Measurements from ENCODE around the gene SLC5A10. TPM values are rescaled to one million over a fixed set of nuclear protein-coding genes. Genes with fewer than 3 reads are reported as not detected.

Gene SLC5A10
- total and polyA plus RNA-seq, 5 donors from 2014 or later, result 0.05 to 0.23 (median 0.16) TPM; not detected in 1

DNA sequence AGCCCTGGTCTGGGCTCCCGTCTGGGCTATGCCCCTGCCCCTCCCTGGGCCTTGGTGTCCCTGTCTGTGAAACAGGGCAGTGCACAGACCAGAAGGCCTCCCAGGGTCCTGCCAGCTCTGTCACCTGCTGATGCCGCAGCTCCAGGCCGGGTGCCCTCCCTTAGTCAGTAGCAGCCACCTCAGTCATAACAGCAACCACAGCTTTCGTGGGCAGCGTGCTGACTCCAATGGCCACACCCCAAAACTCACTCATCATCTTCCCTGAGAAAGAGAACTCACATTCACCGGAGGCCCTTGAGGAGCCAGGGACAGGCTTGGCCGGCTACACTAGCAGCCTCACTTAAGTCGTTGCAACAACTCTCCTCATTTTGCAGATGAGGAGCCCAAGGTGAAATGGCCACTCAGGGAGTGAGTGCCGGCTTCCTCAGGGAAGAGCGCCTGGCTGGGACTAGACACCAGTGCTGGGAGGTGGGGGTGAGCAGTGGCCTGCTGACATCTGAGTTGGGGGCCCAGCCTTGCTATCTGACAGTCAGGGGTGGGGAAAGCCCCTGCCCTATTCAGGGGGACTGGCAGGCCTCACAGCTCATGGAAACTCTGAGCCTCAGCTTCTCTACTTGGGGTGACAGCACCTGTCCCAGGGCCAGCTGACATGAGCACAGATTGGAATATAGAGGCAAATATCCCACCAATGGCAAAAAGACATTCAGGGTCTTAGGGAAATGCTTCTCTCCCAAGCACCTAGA is 22.6 kb downstream of the SLC5A10 start:
- Mint-ChIP-seq H3K9me3 (no peaks in the 10 kb centered on the region), H3K4me1 (peaks cover 0 to 9% (median under 1%) of the 10 kb centered on the region in 4 donors), H3K36me3 (peaks cover 5% of the 10 kb centered on the region), H3K27me3 (no peaks in the 10 kb centered on the region), H3K4me3 (no peak overlapping the region), H3K27ac (peak overlapping the region in 1 of 3 donors; percentile 25)
- Histone ChIP-seq H3K9me3 (ENCODE audit: control insufficient read depth in 2 of 2, low read length in 2 of 2) (no peaks in the 10 kb centered on the region), H3K4me1 (ENCODE audit: control insufficient read depth, insufficient read depth, low read length, poor library complexity, severe bottlenecking) (no peaks in the 10 kb centered on the region), H3K36me3 (ENCODE audit: control insufficient read depth, insufficient read depth, low read length) (peaks cover 24% of the 10 kb centered on the region), H3K27ac (ENCODE audit: insufficient read depth, low read length, poor library complexity, severe bottlenecking) (no peak overlapping the region), H3K27me3 (ENCODE audit: control insufficient read depth, insufficient read depth, low read length) (no peaks in the 10 kb centered on the region), H3K4me3 (ENCODE audit: low read depth, low read length) (no peak overlapping the region)
- DNase-seq, result no peak
- no peak for ATAC-seq (ENCODE audit: low read depth in 2 of 2)

DNA sequence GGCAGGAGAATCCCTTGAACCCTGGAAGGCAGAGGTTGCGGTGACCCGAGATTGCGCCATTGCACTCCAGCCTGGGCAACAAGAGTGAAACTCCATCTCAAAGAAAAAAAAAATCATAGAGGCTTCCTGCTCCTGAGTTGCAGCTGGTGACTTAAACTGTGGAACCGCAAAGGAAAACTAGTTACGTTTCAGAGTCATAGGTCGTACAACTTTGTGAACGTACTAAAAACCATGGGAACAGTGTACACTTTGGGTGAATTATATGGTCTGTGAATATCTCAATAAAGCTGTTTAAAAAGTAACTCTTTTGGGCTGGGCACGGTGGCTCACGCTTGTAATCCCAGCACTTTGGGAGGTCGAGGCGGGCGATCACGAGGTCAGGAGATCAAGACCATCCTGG is 23.6 kb downstream of the SLC5A10 start:
- H3K4me1 Mint-ChIP-seq, result peaks cover 0 to 1% (median 0%) of the 10 kb centered on the region in 4 donors
- Histone ChIP-seq H3K4me3 (ENCODE audit: low read depth, low read length) (no peak overlapping the region), H3K27ac (ENCODE audit: insufficient read depth, low read length, poor library complexity, severe bottlenecking) (no peak overlapping the region), H3K27me3 (ENCODE audit: control insufficient read depth, insufficient read depth, low read length) (no peaks in the 10 kb centered on the region), H3K4me1 (ENCODE audit: control insufficient read depth, insufficient read depth, low read length, poor library complexity, severe bottlenecking) (no peaks in the 10 kb centered on the region), H3K9me3 (ENCODE audit: control insufficient read depth in 2 of 2, low read length in 2 of 2) (no peaks in the 10 kb centered on the region), H3K36me3 (ENCODE audit: control insufficient read depth, insufficient read depth, low read length) (peaks cover 27% of the 10 kb centered on the region)
- peaks cover 0 to 2% (median 0%) of the 10 kb centered on the region in 7 donors for H3K9me3 Mint-ChIP-seq
- no peak for ATAC-seq (ENCODE audit: low read depth in 2 of 2)
- no peaks in the 10 kb centered on the region for H3K27me3 Mint-ChIP-seq
- no peak overlapping the region for H3K4me3 Mint-ChIP-seq
- DNase-seq, result no peak
- peaks cover 8% of the 10 kb centered on the region for H3K36me3 Mint-ChIP-seq
- H3K27ac Mint-ChIP-seq, result no peak overlapping the region

DNA sequence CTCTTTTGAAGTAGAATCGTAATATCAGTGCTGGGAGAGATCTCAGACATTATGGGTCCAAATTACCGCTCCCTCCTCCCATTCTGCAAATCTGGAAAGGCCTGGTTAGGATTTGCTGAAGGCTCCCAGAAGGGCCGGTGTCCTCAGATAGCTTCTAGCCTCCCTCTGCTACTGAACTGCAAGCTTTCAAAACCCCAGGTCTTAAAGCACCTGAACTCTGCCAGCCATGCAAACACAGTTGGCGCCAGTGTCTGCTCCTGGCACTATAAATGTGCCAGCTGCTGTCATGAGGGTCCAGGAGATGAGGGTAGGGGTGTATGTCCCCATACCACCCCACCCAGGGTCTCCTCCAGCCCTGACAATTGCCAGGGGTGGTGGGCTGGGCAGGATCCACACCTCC is 24.2 kb downstream of the SLC5A10 start:
- no peak for ATAC-seq (ENCODE audit: low read depth in 2 of 2)
- Mint-ChIP-seq H3K9me3 (peaks cover 0 to 2% (median 0%) of the 10 kb centered on the region in 7 donors), H3K36me3 (peaks cover 8% of the 10 kb centered on the region), H3K27ac (peak overlapping the region in 1 of 3 donors; percentile 14), H3K4me1 (peaks cover 0 to 1% (median 0%) of the 10 kb centered on the region in 4 donors), H3K27me3 (no peaks in the 10 kb centered on the region), H3K4me3 (no peak overlapping the region)
- Histone ChIP-seq H3K9me3 (ENCODE audit: control insufficient read depth in 2 of 2, low read length in 2 of 2) (no peaks in the 10 kb centered on the region), H3K4me3 (ENCODE audit: low read depth, low read length) (no peak overlapping the region), H3K27ac (ENCODE audit: insufficient read depth, low read length, poor library complexity, severe bottlenecking) (no peak overlapping the region), H3K27me3 (ENCODE audit: control insufficient read depth, insufficient read depth, low read length) (no peaks in the 10 kb centered on the region), H3K36me3 (ENCODE audit: control insufficient read depth, insufficient read depth, low read length) (peaks cover 30% of the 10 kb centered on the region), H3K4me1 (ENCODE audit: control insufficient read depth, insufficient read depth, low read length, poor library complexity, severe bottlenecking) (no peaks in the 10 kb centered on the region)
- DNase-seq, result no peak

DNA sequence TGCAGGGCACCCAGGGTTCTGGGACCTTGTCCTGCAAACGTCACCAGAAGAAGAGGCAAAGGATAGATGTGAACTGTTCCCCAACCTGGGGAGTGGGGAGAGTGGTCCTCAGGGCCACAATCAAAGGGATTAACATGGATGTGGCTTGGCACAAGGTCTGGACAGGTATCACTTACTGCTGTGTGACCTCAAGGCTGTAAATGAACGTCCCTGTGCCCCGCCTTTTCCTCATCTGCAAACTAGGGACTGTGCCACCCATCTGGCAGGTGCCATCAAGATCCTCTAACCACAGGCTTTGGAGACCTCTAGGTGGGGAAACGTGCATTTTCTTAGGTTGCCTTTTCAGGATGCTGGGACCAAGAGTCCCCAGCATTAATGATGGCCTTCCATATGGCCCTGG is 25.1 kb downstream of the SLC5A10 start:
- DNase-seq (no peak), ATAC-seq (ENCODE audit: low read depth in 2 of 2) (no peak)
- Histone ChIP-seq H3K27ac (ENCODE audit: insufficient read depth, low read length, poor library complexity, severe bottlenecking) (no peak overlapping the region), H3K4me1 (ENCODE audit: control insufficient read depth, insufficient read depth, low read length, poor library complexity, severe bottlenecking) (no peaks in the 10 kb centered on the region), H3K9me3 (ENCODE audit: control insufficient read depth in 2 of 2, low read length in 2 of 2) (no peaks in the 10 kb centered on the region), H3K4me3 (ENCODE audit: low read depth, low read length) (no peak overlapping the region), H3K36me3 (ENCODE audit: control insufficient read depth, insufficient read depth, low read length) (peaks cover 30% of the 10 kb centered on the region), H3K27me3 (ENCODE audit: control insufficient read depth, insufficient read depth, low read length) (no peaks in the 10 kb centered on the region)
- Mint-ChIP-seq H3K4me1 (peaks cover 0 to 1% (median 0%) of the 10 kb centered on the region in 4 donors), H3K9me3 (peaks cover 0 to 2% (median 0%) of the 10 kb centered on the region in 7 donors), H3K27ac (no peak overlapping the region), H3K27me3 (no peaks in the 10 kb centered on the region), H3K36me3 (peaks cover 8% of the 10 kb centered on the region), H3K4me3 (no peak overlapping the region)

DNA sequence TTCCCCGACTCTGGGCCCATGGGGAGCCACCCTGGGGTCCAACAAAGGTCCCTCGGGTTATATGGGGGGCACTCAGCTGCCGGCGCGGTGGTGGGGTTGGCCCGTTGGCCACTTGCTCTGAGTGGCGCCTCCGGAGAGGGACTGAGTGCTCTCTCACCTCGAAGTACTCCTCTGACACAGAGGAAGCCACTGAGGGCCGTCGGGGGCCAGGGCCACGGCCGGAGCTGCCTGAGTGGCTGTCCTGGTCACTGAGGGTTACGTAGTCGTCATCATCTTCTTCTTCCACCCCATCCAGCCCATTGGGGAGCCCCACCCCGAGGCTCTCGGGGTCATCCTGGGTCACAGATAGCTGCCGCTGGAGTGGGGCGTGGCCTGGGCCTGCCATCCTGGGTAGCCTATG is 25.7 kb downstream of the SLC5A10 start:
- Histone ChIP-seq H3K27me3 (ENCODE audit: control insufficient read depth, insufficient read depth, low read length) (no peaks in the 10 kb centered on the region), H3K36me3 (ENCODE audit: control insufficient read depth, insufficient read depth, low read length) (peaks cover 30% of the 10 kb centered on the region), H3K9me3 (ENCODE audit: control insufficient read depth in 2 of 2, low read length in 2 of 2) (no peaks in the 10 kb centered on the region), H3K4me3 (ENCODE audit: low read depth, low read length) (no peak overlapping the region), H3K4me1 (ENCODE audit: control insufficient read depth, insufficient read depth, low read length, poor library complexity, severe bottlenecking) (no peaks in the 10 kb centered on the region), H3K27ac (ENCODE audit: insufficient read depth, low read length, poor library complexity, severe bottlenecking) (no peak overlapping the region)
- Mint-ChIP-seq H3K36me3 (peaks cover 8% of the 10 kb centered on the region), H3K4me1 (peaks cover 0 to 1% (median 0%) of the 10 kb centered on the region in 4 donors), H3K9me3 (peaks cover 0 to 2% (median 0%) of the 10 kb centered on the region in 7 donors), H3K4me3 (no peak overlapping the region), H3K27ac (no peak overlapping the region), H3K27me3 (no peaks in the 10 kb centered on the region)
- ATAC-seq (ENCODE audit: low read depth in 2 of 2) (no peak), DNase-seq (no peak)

DNA sequence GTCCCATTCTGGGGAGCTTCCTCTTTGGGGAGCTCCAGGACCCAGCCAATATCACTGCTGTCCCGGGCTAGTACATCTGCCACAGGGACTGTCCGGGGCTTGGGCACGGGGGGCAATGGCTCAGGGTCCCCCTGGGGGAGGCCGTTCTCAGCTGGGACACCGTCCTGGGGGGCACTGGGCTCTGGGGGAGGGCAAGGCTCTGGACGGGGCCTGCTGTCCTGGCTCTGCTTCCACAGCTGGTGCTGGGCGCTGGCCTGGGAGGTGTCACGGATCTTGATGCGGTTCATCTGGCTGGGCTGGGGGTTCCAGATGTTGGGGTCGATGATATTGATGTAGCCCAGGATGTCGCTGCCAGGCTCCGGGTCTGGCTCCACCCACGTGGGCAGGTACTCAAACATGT is 26.1 kb downstream of the SLC5A10 start:
- ATAC-seq (ENCODE audit: low read depth in 2 of 2), result no peak
- Histone ChIP-seq H3K4me3 (ENCODE audit: low read depth, low read length) (no peak overlapping the region), H3K4me1 (ENCODE audit: control insufficient read depth, insufficient read depth, low read length, poor library complexity, severe bottlenecking) (no peaks in the 10 kb centered on the region), H3K27ac (ENCODE audit: insufficient read depth, low read length, poor library complexity, severe bottlenecking) (no peak overlapping the region), H3K9me3 (ENCODE audit: control insufficient read depth in 2 of 2, low read length in 2 of 2) (no peaks in the 10 kb centered on the region), H3K27me3 (ENCODE audit: control insufficient read depth, insufficient read depth, low read length) (no peaks in the 10 kb centered on the region), H3K36me3 (ENCODE audit: control insufficient read depth, insufficient read depth, low read length) (peaks cover 30% of the 10 kb centered on the region)
- H3K4me1 Mint-ChIP-seq, result peaks cover 0 to 1% (median 0%) of the 10 kb centered on the region in 4 donors
- H3K27ac Mint-ChIP-seq, result no peak overlapping the region
- no peak overlapping the region for H3K4me3 Mint-ChIP-seq
- no peaks in the 10 kb centered on the region for H3K27me3 Mint-ChIP-seq
- DNase-seq, result no peak
- H3K9me3 Mint-ChIP-seq, result peaks cover 0 to 2% (median 0%) of the 10 kb centered on the region in 7 donors
- peaks cover 8% of the 10 kb centered on the region for H3K36me3 Mint-ChIP-seq

DNA sequence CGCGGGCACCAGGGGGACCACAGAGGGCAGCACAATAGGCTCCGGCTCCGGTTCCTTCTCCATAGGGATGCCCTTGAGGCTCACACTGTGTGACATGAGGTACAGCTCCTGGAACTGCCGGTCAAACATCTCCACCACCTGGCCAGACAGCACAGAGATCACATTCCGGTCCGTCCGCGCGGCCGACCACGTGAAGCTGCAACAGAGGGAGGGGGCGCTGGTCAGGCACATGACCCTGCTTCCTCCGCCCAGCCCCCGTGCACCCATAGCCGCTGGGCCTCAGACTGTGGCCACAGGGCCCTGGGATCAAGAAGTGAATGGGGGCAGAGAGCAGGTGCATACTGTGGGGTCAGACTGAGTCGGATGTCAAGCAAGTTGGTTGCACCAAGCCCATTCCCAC is 26.7 kb downstream of the SLC5A10 start:
- H3K9me3 Mint-ChIP-seq, result peaks cover 0 to 2% (median 0%) of the 10 kb centered on the region in 7 donors

More for the DNA sequence above, 26.7 kb downstream of the SLC5A10 start:
- Mint-ChIP-seq H3K36me3 (peaks cover 8% of the 10 kb centered on the region), H3K4me1 (peaks cover 0 to 1% (median 0%) of the 10 kb centered on the region in 4 donors), H3K4me3 (no peak overlapping the region), H3K27me3 (no peaks in the 10 kb centered on the region), H3K27ac (no peak overlapping the region)
- H3K27me3 ChIP-seq (ENCODE audit: control insufficient read depth, insufficient read depth, low read length), result no peaks in the 10 kb centered on the region
- ATAC-seq (ENCODE audit: low read depth in 2 of 2), result no peak
- H3K36me3 ChIP-seq (ENCODE audit: control insufficient read depth, insufficient read depth, low read length), result peaks cover 30% of the 10 kb centered on the region
- H3K27ac ChIP-seq (ENCODE audit: insufficient read depth, low read length, poor library complexity, severe bottlenecking), result no peak overlapping the region
- no peaks in the 10 kb centered on the region for H3K9me3 ChIP-seq (ENCODE audit: control insufficient read depth in 2 of 2, low read length in 2 of 2)
- no peak overlapping the region for H3K4me3 ChIP-seq (ENCODE audit: low read depth, low read length)
- no peak for DNase-seq
- H3K4me1 ChIP-seq (ENCODE audit: control insufficient read depth, insufficient read depth, low read length, poor library complexity, severe bottlenecking), result no peaks in the 10 kb centered on the region

All from CD4-positive, CD25-positive, alpha-beta regulatory T cell (primary cell).